Measurements from ENCODE around the gene CFAP157. TPM values are rescaled to one million over a fixed set of nuclear protein-coding genes. Genes with fewer than 3 reads are reported as not detected.
"Not testable (repeated sequence)": the region's sequence is repeated elsewhere in the genome, so short reads cannot be mapped to it uniquely, and the experiment has no call there.

Gene CFAP157
- total RNA-seq, 2 experiments from 2014 or later, result not detected

- peaks cover 1% of the 10 kb centered on the region for H3K4me1 Mint-ChIP-seq
- H3K36me3 Mint-ChIP-seq, result peaks cover 6% of the 10 kb centered on the region
- no peak for DNase-seq
- H3K27me3 Mint-ChIP-seq, result no peaks in the 10 kb centered on the region
- H3K9me3 Mint-ChIP-seq, result no peaks in the 10 kb centered on the region
- H3K4me3 Mint-ChIP-seq, result no peak overlapping the region
- no peak overlapping the region for H3K27ac Mint-ChIP-seq
Observed at GRCh38 chr9:127753148-127753547, 46.4 kb downstream of the CFAP157 start.

- H3K9me3 Mint-ChIP-seq, result no peaks in the 10 kb centered on the region
- H3K4me3 Mint-ChIP-seq, result no peak overlapping the region
- no peaks in the 10 kb centered on the region for H3K4me1 Mint-ChIP-seq
- no peak for DNase-seq
- H3K27me3 Mint-ChIP-seq, result no peaks in the 10 kb centered on the region
- H3K36me3 Mint-ChIP-seq, result peaks cover 6% of the 10 kb centered on the region
- no peak overlapping the region for H3K27ac Mint-ChIP-seq
Observed at GRCh38 chr9:127753622-127754021, 46.8 kb downstream of the CFAP157 start.

GRCh38 chr9:127754099-127755060, 47.6 kb downstream of the CFAP157 start:
- Mint-ChIP-seq H3K4me3 (no peak overlapping the region), H3K36me3 (peaks cover 8% of the 10 kb centered on the region), H3K4me1 (no peaks in the 10 kb centered on the region), H3K27ac (no peak overlapping the region), H3K9me3 (no peaks in the 10 kb centered on the region), H3K27me3 (no peaks in the 10 kb centered on the region)
- DNase-seq, result no peak

- H3K4me1 Mint-ChIP-seq, result no peaks in the 10 kb centered on the region
- peaks cover 6% of the 10 kb centered on the region for H3K36me3 Mint-ChIP-seq
- H3K4me3 Mint-ChIP-seq, result no peak overlapping the region
- no peaks in the 10 kb centered on the region for H3K9me3 Mint-ChIP-seq
- no peak overlapping the region for H3K27ac Mint-ChIP-seq
- no peaks in the 10 kb centered on the region for H3K27me3 Mint-ChIP-seq
- DNase-seq, result no peak
Observed at GRCh38 chr9:127755061-127756060, 48.6 kb downstream of the CFAP157 start.

- no peaks in the 10 kb centered on the region for H3K9me3 Mint-ChIP-seq
- DNase-seq, result no peak
- no peaks in the 10 kb centered on the region for H3K27me3 Mint-ChIP-seq
- H3K4me3 Mint-ChIP-seq, result no peak overlapping the region
- H3K4me1 Mint-ChIP-seq, result no peaks in the 10 kb centered on the region
- peaks cover 4% of the 10 kb centered on the region for H3K36me3 Mint-ChIP-seq
- H3K27ac Mint-ChIP-seq, result no peak overlapping the region
Observed at GRCh38 chr9:127756233-127756632, 49.4 kb downstream of the CFAP157 start.

GRCh38 chr9:127756776-127757175, 50.0 kb downstream of the CFAP157 start:
- not testable (repeated sequence) for H3K9me3 Mint-ChIP-seq, H3K27ac Mint-ChIP-seq, H3K36me3 Mint-ChIP-seq, H3K4me3 Mint-ChIP-seq, DNase-seq, H3K4me1 Mint-ChIP-seq, H3K27me3 Mint-ChIP-seq

- peaks cover 5% of the 10 kb centered on the region for H3K4me1 Mint-ChIP-seq
- peaks cover 4% of the 10 kb centered on the region for H3K36me3 Mint-ChIP-seq
- H3K9me3 Mint-ChIP-seq, result no peaks in the 10 kb centered on the region
- DNase-seq, result no peak
- H3K27ac Mint-ChIP-seq, result peak overlapping the region; percentile 13
- H3K27me3 Mint-ChIP-seq, result no peaks in the 10 kb centered on the region
- H3K4me3 Mint-ChIP-seq, result no peak overlapping the region
Observed at GRCh38 chr9:127758843-127759242, 52.1 kb downstream of the CFAP157 start.

GRCh38 chr9:127761061-127761460, 54.3 kb downstream of the CFAP157 start:
- Mint-ChIP-seq H3K9me3 (no peaks in the 10 kb centered on the region), H3K4me3 (no peak overlapping the region), H3K27ac (no peak overlapping the region), H3K27me3 (no peaks in the 10 kb centered on the region), H3K4me1 (peaks cover 11% of the 10 kb centered on the region), H3K36me3 (peaks cover 5% of the 10 kb centered on the region)
- DNase-seq, result no peak

GRCh38 chr9:127761491-127761956, 54.7 kb downstream of the CFAP157 start:
- no peaks in the 10 kb centered on the region for H3K9me3 Mint-ChIP-seq
- H3K27me3 Mint-ChIP-seq, result no peaks in the 10 kb centered on the region
- no peak for DNase-seq
- H3K4me3 Mint-ChIP-seq, result no peak overlapping the region
- H3K36me3 Mint-ChIP-seq, result peaks cover 10% of the 10 kb centered on the region
- H3K27ac Mint-ChIP-seq, result no peak overlapping the region
- H3K4me1 Mint-ChIP-seq, result peaks cover 13% of the 10 kb centered on the region

GRCh38 chr9:127762111-127762676, 55.4 kb downstream of the CFAP157 start:
- peaks cover 15% of the 10 kb centered on the region for H3K36me3 Mint-ChIP-seq
- no peak overlapping the region for H3K27ac Mint-ChIP-seq
- peaks cover 16% of the 10 kb centered on the region for H3K4me1 Mint-ChIP-seq

GRCh38 chr9:127763918-127764384, 57.2 kb downstream of the CFAP157 start:
- Mint-ChIP-seq H3K4me3 (no peak overlapping the region), H3K36me3 (peaks cover 21% of the 10 kb centered on the region), H3K9me3 (no peaks in the 10 kb centered on the region), H3K4me1 (peaks cover 31% of the 10 kb centered on the region), H3K27ac (peak overlapping the region; percentile 30), H3K27me3 (no peaks in the 10 kb centered on the region)
- DNase-seq, result no peak

More at GRCh38 chr9:127762111-127762676, 55.4 kb downstream of the CFAP157 start:
- Mint-ChIP-seq H3K9me3 (no peaks in the 10 kb centered on the region), H3K27me3 (no peaks in the 10 kb centered on the region), H3K4me3 (no peak overlapping the region)
- no peak for DNase-seq

GRCh38 chr9:127765418-127765817, 58.6 kb downstream of the CFAP157 start:
- no peak overlapping the region for H3K4me3 Mint-ChIP-seq
- H3K9me3 Mint-ChIP-seq, result no peaks in the 10 kb centered on the region
- peaks cover 26% of the 10 kb centered on the region for H3K36me3 Mint-ChIP-seq
- peaks cover 40% of the 10 kb centered on the region for H3K4me1 Mint-ChIP-seq
- no peak overlapping the region for H3K27ac Mint-ChIP-seq
- no peak for DNase-seq
- H3K27me3 Mint-ChIP-seq, result no peaks in the 10 kb centered on the region

Measured in activated naive CD8-positive, alpha-beta T cell treated with anti-CD3 and anti-CD28 coated beads for 36 hours (primary cell).